H9 (cell line): ENCODE measurements around the gene ALG12. TPM values are rescaled to one million over a fixed set of nuclear protein-coding genes. Genes with fewer than 3 reads are reported as not detected.

Experiments used
- DNase-seq: peaks from one replicate; pipeline ENCODE4 v3.0.0-alpha.2; 2017
- H2AFZ ChIP-seq: one replicate; pipeline ENCODE4 v1.6.1; 2013; ENCODE audit warnings: mild to moderate bottlenecking, low read length, control low read depth, moderate library complexity
- H2AK5ac ChIP-seq: 2 replicates; pipeline ENCODE4 v1.6.1; 2013; ENCODE audit warnings: low read length, control low read depth, mixed read lengths; ENCODE audit not compliant: insufficient read length
- H2BK120ac ChIP-seq: one replicate; pipeline ENCODE4 v1.6.1; 2013; ENCODE audit warnings: low read depth, mild to moderate bottlenecking, low read length, control low read depth, inconsistent platforms; ENCODE audit not compliant: poor library complexity, severe bottlenecking
- H2BK12ac ChIP-seq: 2 replicates; pipeline ENCODE4 v1.6.1; 2013; ENCODE audit warnings: low read length, control low read depth, mixed read lengths, low read depth; ENCODE audit not compliant: insufficient read length
- H2BK15ac ChIP-seq: 2 replicates; pipeline ENCODE4 v1.6.1; 2013; ENCODE audit warnings: low read depth, low read length, control low read depth
- H2BK20ac ChIP-seq: one replicate; pipeline ENCODE4 v1.6.1; 2013; ENCODE audit warnings: low read depth, mild to moderate bottlenecking, low read length, control low read depth, inconsistent platforms; ENCODE audit not compliant: poor library complexity, severe bottlenecking
- H2BK5ac ChIP-seq: 2 replicates; pipeline ENCODE4 v1.6.1; 2013; ENCODE audit warnings: low read length, control low read depth, mixed read lengths; ENCODE audit not compliant: insufficient read length
- H3K14ac ChIP-seq: 2 replicates; pipeline ENCODE4 v1.6.1; 2013; ENCODE audit warnings: low read length, control low read depth; ENCODE audit not compliant: insufficient read depth
- H3K18ac ChIP-seq: 2 replicates; pipeline ENCODE4 v1.6.1; 2013; ENCODE audit warnings: low read depth, mild to moderate bottlenecking, mixed read lengths, low read length, control low read depth; ENCODE audit not compliant: insufficient read length
- H3K23ac ChIP-seq: 2 replicates; pipeline ENCODE4 v1.6.1; 2013; ENCODE audit warnings: low read length, control low read depth, mixed read lengths, low read depth; ENCODE audit not compliant: insufficient read length
- H3K23me2 ChIP-seq: 2 replicates; pipeline ENCODE4 v1.6.1; 2013; ENCODE audit warnings: low read depth, mild to moderate bottlenecking, mixed read lengths, low read length, control low read depth; ENCODE audit not compliant: insufficient read length, poor library complexity, severe bottlenecking
- H3K27ac ChIP-seq: 2 replicates; pipeline ENCODE4 v1.5.1; 2013; ENCODE audit warnings: low read length, control low read depth, mixed read lengths, low read depth; ENCODE audit not compliant: insufficient read length
- H3K27me3 ChIP-seq: 2 replicates; pipeline ENCODE4 v1.6.1; 2013; ENCODE audit warnings: low read length, control low read depth, inconsistent platforms; ENCODE audit not compliant: insufficient read depth
- H3K4ac ChIP-seq: 2 replicates; pipeline ENCODE4 v1.6.1; 2013; ENCODE audit warnings: low read depth, mild to moderate bottlenecking, control low read depth, inconsistent platforms, low read length, moderate library complexity
- H3K4me1 ChIP-seq: 2 replicates; pipeline ENCODE4 v1.6.1; 2013; ENCODE audit warnings: low read length, control low read depth, inconsistent platforms; ENCODE audit not compliant: insufficient read depth
- H3K4me2 ChIP-seq: 2 replicates; pipeline ENCODE4 v1.6.1; 2013; ENCODE audit warnings: low read length, control low read depth, mixed read lengths; ENCODE audit not compliant: insufficient read length, insufficient read depth
- H3K56ac ChIP-seq: 2 replicates; pipeline ENCODE4 v1.6.1; 2013; ENCODE audit warnings: low read depth, mild to moderate bottlenecking, mixed read lengths, low read length, control low read depth; ENCODE audit not compliant: insufficient read length
- H3K79me1 ChIP-seq: 2 replicates; pipeline ENCODE4 v1.6.1; 2013; ENCODE audit warnings: low read depth, mild to moderate bottlenecking, moderate library complexity, low read length, control low read depth, inconsistent platforms; ENCODE audit not compliant: insufficient read depth, poor library complexity, severe bottlenecking
- H3K79me2 ChIP-seq: 2 replicates; pipeline ENCODE4 v1.6.1; 2013; ENCODE audit warnings: low read length, control low read depth, inconsistent platforms; ENCODE audit not compliant: insufficient read depth
- H3K9ac ChIP-seq: 2 replicates; pipeline ENCODE4 v1.6.1; 2013; ENCODE audit warnings: low read length, control low read depth, mixed read lengths; ENCODE audit not compliant: insufficient read length; ENCODE audit errors: extremely low read depth
- H3K9me3 ChIP-seq: one replicate; pipeline ENCODE4 v1.6.1; 2013; ENCODE audit warnings: low read depth, low read length, inconsistent platforms; ENCODE audit not compliant: control insufficient read depth
- H3T11ph ChIP-seq: one replicate; pipeline ENCODE4 v1.6.1; 2013; ENCODE audit warnings: mild to moderate bottlenecking, low read length, control low read depth, inconsistent platforms
- H4K20me1 ChIP-seq: one replicate; pipeline ENCODE4 v1.6.1; 2013; ENCODE audit not compliant: control insufficient read depth, insufficient read length, insufficient read depth
- H4K5ac ChIP-seq: 2 replicates; pipeline ENCODE4 v1.6.1; 2013; ENCODE audit warnings: low read depth, mild to moderate bottlenecking, mixed read lengths, low read length, control low read depth; ENCODE audit not compliant: insufficient read length
- H4K8ac ChIP-seq: replicated peaks from 2 replicates; pipeline ENCODE4 v1.6.1; 2013; ENCODE audit warnings: low read length, control low read depth, mixed read lengths, low read depth; ENCODE audit not compliant: insufficient read length
- H4K91ac ChIP-seq: 2 replicates; pipeline ENCODE4 v1.6.1; 2013; ENCODE audit warnings: low read depth, mild to moderate bottlenecking, moderate library complexity, mixed read lengths, low read length, control low read depth; ENCODE audit not compliant: insufficient read length
- H3K27ac Mint-ChIP-seq, 3 experiments: 2 replicates in 2 of 3; 3 replicates in 1 of 3; pipeline ENCODE4 v1.8.0; 2020 to 2021; ENCODE audit warnings: mixed read lengths in 3 of 3, mild to moderate bottlenecking in 1 of 3, moderate library complexity in 1 of 3
- H3K27me3 Mint-ChIP-seq: 2 replicates; pipeline ENCODE4 v1.8.0; 2021; ENCODE audit warnings: low read depth, mild to moderate bottlenecking, moderate library complexity, mixed read lengths
- H3K36me3 Mint-ChIP-seq, 3 experiments: 2 replicates in 2 of 3; 3 replicates in 1 of 3; pipeline ENCODE4 v1.8.0; 2020 to 2021; ENCODE audit warnings: low read depth in 3 of 3, mixed read lengths in 3 of 3; ENCODE audit not compliant: insufficient read depth in 1 of 3
- H3K4me1 Mint-ChIP-seq, 2 experiments: 2 replicates each; pipeline ENCODE4 v1.8.0; 2020; ENCODE audit warnings: mixed read lengths in 2 of 2
- H3K4me3 Mint-ChIP-seq, 2 experiments: 2 replicates in 1 of 2; 3 replicates in 1 of 2; pipeline ENCODE4 v1.8.0; 2020 to 2021; ENCODE audit warnings: mild to moderate bottlenecking in 2 of 2, mixed read lengths in 2 of 2, moderate library complexity in 1 of 2
- H3K9me3 Mint-ChIP-seq, 2 experiments: 2 replicates in 1 of 2; 3 replicates in 1 of 2; pipeline ENCODE4 v1.8.0; 2020; ENCODE audit warnings: mild to moderate bottlenecking in 2 of 2, mixed read lengths in 2 of 2, moderate library complexity in 1 of 2
- WGBS: extraction: QIAGEN DNeasy Blood & Tissue Kit; methylation state at CpG from one replicate; pipeline ENCODE4 v1.1.7; 2013; ENCODE audit warnings: missing lambda C conversion rate, low lambda C conversion rate, mixed read lengths; ENCODE audit not compliant: insufficient read length; ENCODE audit errors: extremely low coverage; 5-methylcytosine and 5-hydroxymethylcytosine counted together
- total RNA-seq: library from RNA; stranded (reverse); gene quantifications from 2 replicates; pipeline ENCODE4 v1.2.1, GENCODE V29; 2021
- TF ChIP-seq, protein P1 (sequence below): fragments of 200-600 bp; sonication (generic); conservative IDR thresholded peaks from 3 replicates; pipeline ENCODE4 v1.8.0; 2021; ENCODE audit warnings: antibody characterized with exemption, mild to moderate bottlenecking

ALG12 gene
- total RNA-seq, 1 experiment from 2014 or later, result 19.2 TPM

DNA sequence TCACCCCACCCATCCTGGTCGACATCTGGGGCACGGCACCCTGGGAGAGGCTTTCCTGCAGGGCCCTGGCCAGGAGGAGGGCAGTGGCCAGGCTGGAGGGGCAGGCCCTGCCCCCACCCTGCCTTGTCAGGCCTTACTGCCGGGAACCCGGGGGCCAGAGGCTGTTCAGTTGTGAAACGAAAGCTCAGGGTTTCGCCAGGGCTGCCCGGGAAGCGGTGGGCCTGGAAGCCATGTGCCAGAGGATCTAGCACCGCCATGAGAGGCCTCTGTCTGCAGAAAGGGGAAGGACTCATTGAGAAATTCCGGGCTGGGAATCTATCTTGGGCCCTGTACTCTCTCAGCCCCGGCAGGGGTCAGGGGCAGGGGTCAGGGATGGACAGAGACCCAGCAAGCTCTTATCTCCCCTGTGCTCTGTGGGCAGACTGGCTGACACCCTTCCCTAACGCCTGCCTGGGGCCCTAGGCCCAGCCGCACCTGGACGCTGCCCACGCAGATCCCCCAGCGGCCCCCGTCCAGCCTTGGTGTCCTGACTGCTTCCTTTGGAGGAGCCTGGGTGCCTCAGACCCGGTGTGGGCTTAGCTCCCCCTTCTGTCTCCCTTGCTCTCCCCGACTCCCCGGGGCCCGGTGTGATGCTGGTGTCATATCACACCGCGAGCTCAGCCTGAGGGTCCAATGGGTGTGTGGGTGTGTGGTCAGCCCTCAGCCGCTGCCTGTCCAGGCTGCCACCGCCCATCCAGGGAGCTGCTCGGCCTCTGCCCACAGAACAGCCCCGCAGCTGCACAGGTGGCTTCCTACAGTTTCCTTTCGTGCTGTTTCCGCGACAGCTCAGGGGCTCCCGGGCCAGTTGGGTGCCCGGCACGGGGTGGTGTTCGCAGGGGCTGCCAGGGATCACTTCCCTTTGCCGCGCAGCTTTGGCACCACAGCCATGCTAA is 48.8 kb upstream of the ALG12 start:
- peaks cover 6% of the 10 kb centered on the region for H3K79me1 ChIP-seq
- Mint-ChIP-seq H3K4me3 (no peak overlapping the region), H3K27me3 (peaks cover 16% of the 10 kb centered on the region), H3K36me3 (peaks cover 8 to 15% (median 14%) of the 10 kb centered on the region in 3 experiments; a peak in 5 of 7 replicates), H3K9me3 (no peaks in the 10 kb centered on the region), H3K4me1 (peaks cover 7 to 9% of the 10 kb centered on the region in 2 experiments; a peak in 3 of 4 replicates), H3K27ac (no peak overlapping the region; a peak in 2 of 7 replicates)
- no peak overlapping the region for H2AK5ac ChIP-seq
- H2BK12ac ChIP-seq, result no peak overlapping the region
- WGBS, result no CpG with 5 or more reads among the region's 36 CpGs
- H4K5ac ChIP-seq, result no peak overlapping the region
- no peak overlapping the region for H3K27ac ChIP-seq
- no peak overlapping the region for H2AFZ ChIP-seq
- DNase-seq, result peak; percentile 32
- H2BK20ac ChIP-seq, result no peak overlapping the region
- H3T11ph ChIP-seq, result no peak overlapping the region
- H3K56ac ChIP-seq, result no peak overlapping the region
- no peak overlapping the region for H4K91ac ChIP-seq
- no peak overlapping the region for H3K4me2 ChIP-seq
- no peaks in the 10 kb centered on the region; the same call in 1 of the 2 replicates for H3K4me1 ChIP-seq
- no peak overlapping the region for H3K4ac ChIP-seq
- no peaks in the 10 kb centered on the region for H3K27me3 ChIP-seq
- H3K14ac ChIP-seq, result no peak overlapping the region
- H3K79me2 ChIP-seq, result peaks cover 3% of the 10 kb centered on the region; the same call in 1 of the 2 replicates
- H4K20me1 ChIP-seq, result no peaks in the 10 kb centered on the region
- no peak overlapping the region for H4K8ac ChIP-seq
- no peak overlapping the region for H2BK120ac ChIP-seq
- H3K23me2 ChIP-seq, result no peaks in the 10 kb centered on the region
- no peaks in the 10 kb centered on the region for H3K9me3 ChIP-seq
- no peak overlapping the region for H3K9ac ChIP-seq
- no peak overlapping the region for H2BK5ac ChIP-seq
- TF ChIP-seq, protein P1, sequence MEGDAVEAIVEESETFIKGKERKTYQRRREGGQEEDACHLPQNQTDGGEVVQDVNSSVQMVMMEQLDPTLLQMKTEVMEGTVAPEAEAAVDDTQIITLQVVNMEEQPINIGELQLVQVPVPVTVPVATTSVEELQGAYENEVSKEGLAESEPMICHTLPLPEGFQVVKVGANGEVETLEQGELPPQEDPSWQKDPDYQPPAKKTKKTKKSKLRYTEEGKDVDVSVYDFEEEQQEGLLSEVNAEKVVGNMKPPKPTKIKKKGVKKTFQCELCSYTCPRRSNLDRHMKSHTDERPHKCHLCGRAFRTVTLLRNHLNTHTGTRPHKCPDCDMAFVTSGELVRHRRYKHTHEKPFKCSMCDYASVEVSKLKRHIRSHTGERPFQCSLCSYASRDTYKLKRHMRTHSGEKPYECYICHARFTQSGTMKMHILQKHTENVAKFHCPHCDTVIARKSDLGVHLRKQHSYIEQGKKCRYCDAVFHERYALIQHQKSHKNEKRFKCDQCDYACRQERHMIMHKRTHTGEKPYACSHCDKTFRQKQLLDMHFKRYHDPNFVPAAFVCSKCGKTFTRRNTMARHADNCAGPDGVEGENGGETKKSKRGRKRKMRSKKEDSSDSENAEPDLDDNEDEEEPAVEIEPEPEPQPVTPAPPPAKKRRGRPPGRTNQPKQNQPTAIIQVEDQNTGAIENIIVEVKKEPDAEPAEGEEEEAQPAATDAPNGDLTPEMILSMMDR, result no peak
- no peak overlapping the region for H3K23ac ChIP-seq
- H3K18ac ChIP-seq, result no peak overlapping the region
- H2BK15ac ChIP-seq, result no peak overlapping the region
